GM21528 (cell line): ENCODE measurements around the gene ARX.

Source experiments
- ATAC-seq: cut with Tn5 transposase; IDR thresholded peaks from one replicate; pipeline ENCODE4 v1.9.1; 2021; ENCODE audit warnings: mild to moderate bottlenecking, moderate library complexity; ENCODE audit not compliant: unreplicated experiment, low FRiP score

ARX gene

DNA sequence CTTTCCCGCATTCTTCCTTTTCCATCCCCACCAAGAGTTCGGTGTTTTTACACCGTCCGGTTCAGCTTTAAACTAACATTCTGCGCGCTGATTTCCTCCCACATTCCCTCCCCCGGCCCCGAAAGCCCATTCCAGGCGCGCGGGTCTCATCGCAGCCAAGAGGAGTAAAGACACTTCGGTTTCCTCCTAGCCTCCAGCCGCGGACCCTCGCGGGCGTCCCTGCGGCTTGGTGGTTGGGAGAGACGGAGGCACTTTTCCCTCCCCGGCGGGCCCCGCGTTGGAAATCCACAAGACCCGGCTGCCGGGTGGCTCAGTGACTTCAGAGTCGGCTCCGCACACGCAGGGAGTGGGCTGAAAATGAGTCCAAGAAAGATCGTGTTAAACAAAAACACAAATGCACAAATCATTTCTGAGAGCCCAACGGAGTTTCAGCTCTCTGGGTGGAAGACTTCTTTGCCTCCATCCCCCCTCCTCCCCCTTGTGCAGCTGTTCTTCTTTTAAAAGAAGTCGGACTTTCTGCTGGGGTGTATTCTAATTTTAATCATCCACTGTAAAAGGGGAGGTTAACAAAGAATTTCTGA is 2.0 kb upstream of the ARX start:
- ATAC-seq: no peak

DNA sequence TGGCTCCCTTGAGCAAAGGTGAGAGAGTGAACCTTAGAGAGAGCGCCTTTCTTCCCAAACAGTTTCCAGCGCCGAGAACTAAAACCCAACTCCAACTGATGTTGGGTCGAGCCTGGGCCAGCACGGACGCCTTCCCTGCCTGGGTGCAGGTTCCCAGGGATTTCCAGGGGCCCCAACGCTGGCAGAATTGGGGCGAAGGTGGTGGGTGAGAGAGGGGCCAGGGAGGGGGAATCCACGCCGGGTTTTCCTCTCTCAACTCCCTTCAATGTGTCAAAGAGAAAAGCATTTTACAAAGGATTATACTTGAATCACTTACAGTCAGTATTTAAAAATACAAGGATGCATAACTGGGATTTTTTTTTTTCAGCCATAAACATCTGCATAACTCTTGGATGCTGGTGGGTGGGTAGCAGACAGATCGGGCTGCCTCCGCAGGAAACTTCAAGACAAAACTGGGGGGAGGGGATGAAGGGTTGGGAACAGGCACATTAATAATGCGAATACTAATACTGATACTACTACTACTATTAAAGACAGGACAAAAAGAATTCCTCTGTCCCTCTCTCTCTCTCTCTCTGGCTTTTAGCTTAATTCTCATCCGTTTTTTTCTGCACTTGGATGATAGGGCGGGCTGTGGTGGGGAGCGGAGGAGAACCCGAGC is 1.3 kb upstream of the ARX start:
- no peak for ATAC-seq

- no peak for ATAC-seq
Measured at GRCh38 chrX:25016361-25016671, 551 bp upstream of the ARX start.

DNA sequence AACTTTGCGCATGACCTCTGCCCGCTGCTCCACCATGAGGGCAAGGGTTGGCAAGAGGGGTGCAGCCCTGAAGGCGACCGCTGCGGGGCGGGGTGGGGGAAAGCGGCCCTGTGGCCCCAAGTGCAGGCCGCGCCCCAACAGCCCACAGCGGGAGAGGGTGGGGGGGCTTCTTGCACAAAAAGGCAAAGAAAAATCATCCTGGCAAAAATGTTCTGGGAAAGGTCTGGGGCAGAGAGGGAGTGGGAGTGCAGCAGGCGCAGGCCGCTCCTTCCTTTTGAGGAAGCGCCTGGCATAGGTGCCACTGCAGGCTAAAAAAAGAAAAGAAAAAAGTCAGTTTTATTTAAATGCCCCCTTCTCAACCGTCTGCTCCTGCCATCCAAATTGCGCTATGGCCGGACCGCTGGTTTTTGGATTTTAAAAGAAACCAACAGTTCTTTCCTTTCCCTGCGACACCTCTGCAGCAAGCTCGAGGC is 1.4 kb downstream of the ARX start:
- no peak for ATAC-seq

DNA sequence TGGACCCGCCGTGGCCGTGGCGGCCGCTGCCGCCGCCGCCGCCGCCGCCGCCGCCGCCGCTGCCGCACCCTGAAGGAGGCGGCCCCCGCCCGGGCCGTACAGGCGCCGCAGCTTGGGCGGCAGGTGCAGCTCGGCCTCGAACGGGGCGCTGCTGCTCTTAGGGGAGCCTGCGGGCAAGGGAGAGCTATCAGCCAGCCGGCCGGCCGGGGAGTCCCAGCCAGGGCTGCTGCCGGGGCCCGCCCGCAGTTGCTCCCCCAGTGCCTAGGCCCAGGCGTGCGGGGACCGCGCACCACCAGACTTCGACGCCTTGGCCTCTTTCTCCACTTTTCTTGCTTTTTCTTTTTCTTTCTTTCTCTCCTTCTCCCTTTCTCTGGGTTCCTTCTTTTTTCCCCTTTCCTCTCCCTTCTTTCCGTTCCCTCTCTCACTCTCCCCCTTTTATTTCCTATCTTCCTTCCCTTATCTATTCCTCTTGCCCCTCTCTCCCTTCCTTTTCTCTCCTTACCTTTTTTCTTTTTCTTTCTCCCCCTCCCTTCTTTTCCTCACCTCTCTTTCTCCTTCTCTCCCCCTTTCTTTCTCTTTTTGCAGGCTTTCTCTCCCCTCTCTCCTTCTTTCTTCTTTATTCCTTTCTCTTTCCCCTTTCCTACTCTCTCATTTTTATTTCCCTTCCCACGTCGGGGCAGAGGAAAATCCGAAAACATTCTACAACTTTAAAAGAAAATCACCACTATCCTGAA is 2.0 kb downstream of the ARX start:
- no peak for ATAC-seq

DNA sequence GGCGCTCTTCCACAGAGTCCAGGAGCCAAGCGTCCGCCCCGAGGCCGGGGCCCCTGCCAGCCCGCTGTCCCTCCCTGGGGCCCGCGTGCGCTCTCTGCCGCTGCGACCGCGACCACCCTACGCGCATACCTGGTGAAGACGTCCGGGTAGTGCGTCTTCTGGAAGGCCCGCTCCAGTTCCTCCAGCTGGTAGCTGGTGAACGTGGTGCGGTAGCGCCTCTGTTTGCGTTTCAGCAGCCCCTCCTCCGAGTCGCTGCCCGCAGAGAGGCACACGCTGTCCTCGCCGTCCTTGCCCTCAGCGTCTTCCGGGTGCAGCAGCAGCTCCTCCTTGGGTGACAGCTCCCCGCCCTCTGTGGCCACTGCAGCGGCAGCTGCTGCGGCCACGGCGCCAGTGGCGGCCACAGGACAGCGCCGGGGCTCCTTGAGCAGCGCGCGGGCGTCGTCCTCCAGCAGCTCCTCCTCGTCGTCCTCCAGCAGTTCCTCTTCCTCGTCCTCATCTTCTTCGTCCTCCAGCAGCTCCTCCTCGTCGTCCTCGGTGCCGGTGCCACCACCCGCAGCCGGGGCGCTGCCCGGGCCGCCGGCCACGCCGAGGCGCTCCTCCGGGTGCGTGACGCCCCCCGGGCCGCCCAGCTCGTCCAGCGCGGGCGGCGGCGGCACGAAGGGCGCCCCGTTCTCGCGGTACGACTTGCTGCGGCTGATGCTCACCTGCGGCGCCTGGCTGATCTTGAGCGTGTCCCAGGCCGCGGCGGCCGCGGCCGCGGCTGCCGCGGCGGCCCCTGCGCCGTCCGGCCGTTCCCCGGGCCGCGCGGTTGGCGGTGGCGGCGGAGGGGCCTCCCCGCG is 2.8 kb downstream of the ARX start:
- no peak for ATAC-seq

- no peak for ATAC-seq
Measured at GRCh38 chrX:25012433-25012735, 3.4 kb downstream of the ARX start.

- ATAC-seq: no peak
Measured at GRCh38 chrX:25011589-25012432, 4.0 kb downstream of the ARX start.

DNA sequence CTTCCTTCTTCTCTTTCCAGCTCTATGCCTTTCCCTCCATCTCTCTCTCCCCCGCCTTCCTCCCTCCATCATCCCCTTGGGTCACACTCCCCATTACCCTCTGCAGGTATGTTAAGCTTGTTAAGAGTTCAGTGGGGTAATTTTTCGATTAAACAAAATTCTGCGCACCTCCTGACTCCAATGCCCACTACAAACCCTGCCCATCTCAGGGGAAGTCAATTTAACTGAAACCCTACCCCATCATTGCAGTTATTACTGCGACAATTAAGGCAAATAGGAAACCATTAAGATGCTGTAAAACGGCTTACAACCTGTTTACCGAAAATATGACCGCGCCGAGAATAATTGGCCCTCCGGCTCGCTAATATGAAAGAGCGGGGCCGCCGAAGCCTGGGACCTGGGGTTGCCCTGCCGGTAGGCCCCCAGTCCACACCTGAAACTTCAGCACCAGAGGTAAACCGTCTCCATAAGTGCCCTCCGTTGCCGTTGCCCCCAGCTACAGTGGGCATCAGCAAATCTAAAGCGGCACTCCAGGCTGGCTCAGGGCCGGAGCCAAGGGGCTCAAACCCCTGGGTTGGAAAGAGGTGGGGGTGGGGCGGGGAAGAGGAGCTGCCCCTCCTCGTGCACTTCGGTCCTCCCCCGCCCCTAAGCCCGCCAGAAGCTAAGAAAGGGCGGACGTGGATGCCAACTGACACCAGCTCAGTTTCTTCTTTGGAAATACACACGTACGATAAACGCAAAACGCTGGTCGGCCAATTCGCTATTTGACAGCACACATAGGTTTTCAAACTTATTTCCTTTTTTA is 4.8 kb downstream of the ARX start:
- ATAC-seq: no peak

DNA sequence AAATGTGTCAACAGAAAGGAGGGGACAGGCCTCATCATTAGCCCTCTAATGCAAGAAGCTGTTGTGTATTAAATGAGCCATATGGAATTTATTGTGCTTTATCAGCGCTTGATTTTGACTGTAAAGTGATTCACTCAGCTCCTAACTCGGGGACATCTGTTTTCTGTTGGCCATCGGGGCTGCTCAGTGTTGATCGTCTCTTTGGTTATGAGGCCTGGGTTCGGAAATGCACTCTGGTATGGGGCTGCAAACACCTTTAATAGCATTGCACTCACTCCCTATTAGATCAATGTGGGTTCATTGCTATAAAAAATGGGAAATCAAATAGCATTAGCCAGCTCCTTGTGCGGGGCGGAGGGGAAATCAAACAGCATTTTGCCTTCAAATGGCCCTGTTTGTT is 6.4 kb downstream of the ARX start:
- ATAC-seq: no peak

GRCh38 chrX:25007059-25008053 is 8.4 kb downstream of the ARX start:
- ATAC-seq: no peak

DNA sequence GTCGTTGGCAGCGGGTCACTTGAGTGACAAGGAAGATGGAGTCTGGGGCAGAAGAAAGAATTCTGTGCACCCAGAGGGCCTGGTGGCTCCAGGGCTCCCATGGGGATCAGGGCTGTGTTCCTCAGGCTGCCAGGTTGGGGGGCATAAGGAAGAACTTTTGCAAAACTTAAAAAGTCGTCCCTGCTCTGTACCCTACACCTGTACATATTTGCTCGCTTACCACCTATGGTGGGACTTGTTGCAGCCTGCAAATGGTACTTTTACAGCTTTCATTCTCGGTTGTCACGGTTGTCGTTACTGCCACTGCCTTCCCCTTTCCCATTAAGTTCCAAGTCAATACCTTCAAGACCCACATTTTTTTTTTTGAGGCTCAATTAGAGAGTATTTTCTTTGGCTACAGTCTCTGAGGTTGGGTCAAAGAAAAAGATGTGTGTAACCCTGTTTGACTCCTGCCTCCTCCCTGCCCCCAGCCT is 9.1 kb downstream of the ARX start:
- ATAC-seq: no peak

- ATAC-seq: no peak
Measured at GRCh38 chrX:25005382-25006185, 10.2 kb downstream of the ARX start.

DNA sequence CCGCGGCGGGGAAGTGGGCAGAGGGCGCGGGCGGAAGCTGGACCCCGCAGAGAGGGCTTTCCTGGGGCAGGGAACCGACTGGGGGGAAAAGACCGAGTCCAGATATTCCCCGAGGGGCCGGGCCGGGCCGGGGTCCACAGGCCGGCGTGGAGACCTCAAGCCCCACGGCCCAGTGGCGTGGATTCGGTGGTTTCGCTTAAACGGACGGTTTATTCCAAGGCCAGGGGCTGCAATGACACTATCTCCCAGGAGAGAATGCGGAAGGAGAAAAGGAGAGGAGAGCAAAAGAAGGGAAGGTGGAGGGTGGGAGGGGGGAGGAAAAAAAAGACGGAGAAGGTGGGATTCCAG is 10.8 kb downstream of the ARX start:
- ATAC-seq: no peak

DNA sequence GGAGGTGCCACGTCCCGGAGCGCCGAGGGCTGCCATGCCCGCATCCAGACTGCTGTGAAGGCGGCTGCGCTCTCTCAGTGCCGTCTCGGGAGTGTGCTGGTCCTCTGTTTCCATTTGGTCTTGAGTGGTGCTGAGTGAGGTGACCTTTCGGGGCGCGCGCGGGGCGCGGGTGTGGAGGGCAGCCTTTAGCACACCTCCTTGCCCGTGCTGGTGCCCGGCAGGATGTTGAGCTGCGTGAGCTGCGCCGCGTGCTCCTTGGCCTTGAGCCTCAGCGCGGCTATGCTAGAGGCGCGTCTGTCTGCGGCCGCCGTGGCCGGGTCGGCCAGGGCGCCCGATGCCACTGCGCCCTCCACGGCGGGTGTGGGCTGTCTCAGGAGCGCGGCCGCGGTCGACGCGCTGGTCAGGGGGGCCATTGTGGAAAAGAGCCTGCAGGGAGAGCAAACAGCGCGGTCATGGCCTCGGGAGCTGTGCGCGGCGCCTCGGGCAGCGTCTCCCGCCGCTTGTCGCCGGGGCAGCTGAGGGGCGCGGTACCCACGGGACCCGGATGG is 11.2 kb downstream of the ARX start:
- no peak for ATAC-seq

GRCh38 chrX:25004040-25004439 is 11.7 kb downstream of the ARX start:
- no peak for ATAC-seq

GRCh38 chrX:25003066-25003849 is 12.5 kb downstream of the ARX start:
- ATAC-seq: no peak
